ENCODE measurements around the gene PRM1. TPM values are rescaled to one million over a fixed set of nuclear protein-coding genes. Genes with fewer than 3 reads are reported as not detected.

Gene PRM1
- total and polyA plus RNA-seq, 2 of the 13 experiments (the other 11 are each of a cell fraction or from before 2014, with no cell fraction given), result not detected

DNA sequence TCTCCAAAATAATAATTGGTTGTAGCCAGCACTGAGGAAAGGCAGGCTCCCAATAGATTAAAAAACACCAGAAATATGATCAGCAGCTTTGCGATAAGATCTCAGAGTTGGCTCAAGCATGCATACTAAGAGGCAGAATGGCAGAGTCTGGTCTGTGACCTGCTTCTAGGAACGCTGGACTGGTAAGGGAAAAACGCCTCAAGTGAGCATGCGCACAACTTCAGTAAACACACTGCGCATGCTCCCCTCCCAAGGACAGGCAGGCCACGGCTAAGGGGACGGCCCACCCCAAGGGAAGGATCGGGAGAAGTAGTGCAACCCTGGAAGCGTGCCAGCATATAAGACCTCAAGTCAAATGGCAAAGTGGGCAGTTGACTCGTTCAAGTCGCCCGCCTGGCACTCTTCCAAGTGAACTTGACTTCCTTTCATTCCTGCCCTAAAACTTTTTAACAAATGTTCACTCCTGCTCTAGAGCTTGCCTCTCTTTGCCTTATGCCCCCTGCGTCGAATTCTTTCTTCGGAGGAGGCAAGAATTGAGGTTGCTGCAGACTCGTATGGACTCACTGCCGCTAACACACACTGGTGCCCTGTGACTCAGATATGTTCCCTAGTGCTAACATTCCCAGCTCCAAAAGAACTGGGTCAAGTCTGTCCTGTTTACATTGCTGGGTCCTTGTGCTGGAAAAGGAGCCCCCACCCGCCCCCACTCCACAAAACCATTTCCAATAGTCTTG is 22.4 kb upstream of the PRM1 start (continued):
- TF ChIP-seq, protein P1, sequence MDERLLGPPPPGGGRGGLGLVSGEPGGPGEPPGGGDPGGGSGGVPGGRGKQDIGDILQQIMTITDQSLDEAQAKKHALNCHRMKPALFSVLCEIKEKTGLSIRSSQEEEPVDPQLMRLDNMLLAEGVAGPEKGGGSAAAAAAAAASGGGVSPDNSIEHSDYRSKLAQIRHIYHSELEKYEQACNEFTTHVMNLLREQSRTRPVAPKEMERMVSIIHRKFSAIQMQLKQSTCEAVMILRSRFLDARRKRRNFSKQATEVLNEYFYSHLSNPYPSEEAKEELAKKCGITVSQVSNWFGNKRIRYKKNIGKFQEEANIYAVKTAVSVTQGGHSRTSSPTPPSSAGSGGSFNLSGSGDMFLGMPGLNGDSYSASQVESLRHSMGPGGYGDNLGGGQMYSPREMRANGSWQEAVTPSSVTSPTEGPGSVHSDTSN (CRISPR knock-in tag; IDR thresholded peaks at IDR 0.05), result no peak
- TF ChIP-seq PHF21A (CRISPR knock-in tag; IDR thresholded peaks at IDR 0.05) (no peak), HES4 (CRISPR knock-in tag; IDR thresholded peaks at IDR 0.05; ENCODE audit: borderline replicate concordance) (0 out of 2 replicates have a peak, but pooled peaks have one; percentile 51), ZNF543 (CRISPR knock-in tag; IDR thresholded peaks at IDR 0.05) (no peak), SP140L (CRISPR knock-in tag; IDR thresholded peaks at IDR 0.05; ENCODE audit: borderline replicate concordance) (no peak), FLYWCH1 (CRISPR knock-in tag; IDR thresholded peaks at IDR 0.05) (no peak), ZNF782 (CRISPR knock-in tag; IDR thresholded peaks at IDR 0.05; ENCODE audit: borderline replicate concordance) (no peak), ZNF430 (CRISPR knock-in tag; IDR thresholded peaks at IDR 0.05) (no peak), DPF2 (CRISPR knock-in tag; IDR thresholded peaks at IDR 0.05; ENCODE audit: borderline replicate concordance, low read depth) (no peak), ZNF556 (CRISPR knock-in tag; IDR thresholded peaks at IDR 0.05; ENCODE audit: borderline replicate concordance) (peak; percentile 32; the same call in 1 of the 2 replicates), PCBP1 (IDR thresholded peaks at IDR 0.05; ENCODE audit: borderline replicate concordance, low read depth, low read length) (no peak)
- TF ChIP-seq, protein P2, sequence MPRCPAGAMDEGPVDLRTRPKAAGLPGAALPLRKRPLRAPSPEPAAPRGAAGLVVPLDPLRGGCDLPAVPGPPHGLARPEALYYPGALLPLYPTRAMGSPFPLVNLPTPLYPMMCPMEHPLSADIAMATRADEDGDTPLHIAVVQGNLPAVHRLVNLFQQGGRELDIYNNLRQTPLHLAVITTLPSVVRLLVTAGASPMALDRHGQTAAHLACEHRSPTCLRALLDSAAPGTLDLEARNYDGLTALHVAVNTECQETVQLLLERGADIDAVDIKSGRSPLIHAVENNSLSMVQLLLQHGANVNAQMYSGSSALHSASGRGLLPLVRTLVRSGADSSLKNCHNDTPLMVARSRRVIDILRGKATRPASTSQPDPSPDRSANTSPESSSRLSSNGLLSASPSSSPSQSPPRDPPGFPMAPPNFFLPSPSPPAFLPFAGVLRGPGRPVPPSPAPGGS (CRISPR knock-in tag; IDR thresholded peaks at IDR 0.05), result no peak
- TF ChIP-seq, protein P3, sequence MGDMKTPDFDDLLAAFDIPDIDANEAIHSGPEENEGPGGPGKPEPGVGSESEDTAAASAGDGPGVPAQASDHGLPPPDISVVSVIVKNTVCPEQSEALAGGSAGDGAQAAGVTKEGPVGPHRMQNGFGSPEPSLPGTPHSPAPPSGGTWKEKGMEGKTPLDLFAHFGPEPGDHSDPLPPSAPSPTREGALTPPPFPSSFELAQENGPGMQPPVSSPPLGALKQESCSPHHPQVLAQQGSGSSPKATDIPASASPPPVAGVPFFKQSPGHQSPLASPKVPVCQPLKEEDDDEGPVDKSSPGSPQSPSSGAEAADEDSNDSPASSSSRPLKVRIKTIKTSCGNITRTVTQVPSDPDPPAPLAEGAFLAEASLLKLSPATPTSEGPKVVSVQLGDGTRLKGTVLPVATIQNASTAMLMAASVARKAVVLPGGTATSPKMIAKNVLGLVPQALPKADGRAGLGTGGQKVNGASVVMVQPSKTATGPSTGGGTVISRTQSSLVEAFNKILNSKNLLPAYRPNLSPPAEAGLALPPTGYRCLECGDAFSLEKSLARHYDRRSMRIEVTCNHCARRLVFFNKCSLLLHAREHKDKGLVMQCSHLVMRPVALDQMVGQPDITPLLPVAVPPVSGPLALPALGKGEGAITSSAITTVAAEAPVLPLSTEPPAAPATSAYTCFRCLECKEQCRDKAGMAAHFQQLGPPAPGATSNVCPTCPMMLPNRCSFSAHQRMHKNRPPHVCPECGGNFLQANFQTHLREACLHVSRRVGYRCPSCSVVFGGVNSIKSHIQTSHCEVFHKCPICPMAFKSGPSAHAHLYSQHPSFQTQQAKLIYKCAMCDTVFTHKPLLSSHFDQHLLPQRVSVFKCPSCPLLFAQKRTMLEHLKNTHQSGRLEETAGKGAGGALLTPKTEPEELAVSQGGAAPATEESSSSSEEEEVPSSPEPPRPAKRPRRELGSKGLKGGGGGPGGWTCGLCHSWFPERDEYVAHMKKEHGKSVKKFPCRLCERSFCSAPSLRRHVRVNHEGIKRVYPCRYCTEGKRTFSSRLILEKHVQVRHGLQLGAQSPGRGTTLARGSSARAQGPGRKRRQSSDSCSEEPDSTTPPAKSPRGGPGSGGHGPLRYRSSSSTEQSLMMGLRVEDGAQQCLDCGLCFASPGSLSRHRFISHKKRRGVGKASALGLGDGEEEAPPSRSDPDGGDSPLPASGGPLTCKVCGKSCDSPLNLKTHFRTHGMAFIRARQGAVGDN (CRISPR knock-in tag; IDR thresholded peaks at IDR 0.05), result peak; percentile 75
- TF ChIP-seq, protein P4, sequence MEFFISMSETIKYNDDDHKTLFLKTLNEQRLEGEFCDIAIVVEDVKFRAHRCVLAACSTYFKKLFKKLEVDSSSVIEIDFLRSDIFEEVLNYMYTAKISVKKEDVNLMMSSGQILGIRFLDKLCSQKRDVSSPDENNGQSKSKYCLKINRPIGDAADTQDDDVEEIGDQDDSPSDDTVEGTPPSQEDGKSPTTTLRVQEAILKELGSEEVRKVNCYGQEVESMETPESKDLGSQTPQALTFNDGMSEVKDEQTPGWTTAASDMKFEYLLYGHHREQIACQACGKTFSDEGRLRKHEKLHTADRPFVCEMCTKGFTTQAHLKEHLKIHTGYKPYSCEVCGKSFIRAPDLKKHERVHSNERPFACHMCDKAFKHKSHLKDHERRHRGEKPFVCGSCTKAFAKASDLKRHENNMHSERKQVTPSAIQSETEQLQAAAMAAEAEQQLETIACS (CRISPR knock-in tag; IDR thresholded peaks at IDR 0.05), result no peak
- TF ChIP-seq, protein P5, sequence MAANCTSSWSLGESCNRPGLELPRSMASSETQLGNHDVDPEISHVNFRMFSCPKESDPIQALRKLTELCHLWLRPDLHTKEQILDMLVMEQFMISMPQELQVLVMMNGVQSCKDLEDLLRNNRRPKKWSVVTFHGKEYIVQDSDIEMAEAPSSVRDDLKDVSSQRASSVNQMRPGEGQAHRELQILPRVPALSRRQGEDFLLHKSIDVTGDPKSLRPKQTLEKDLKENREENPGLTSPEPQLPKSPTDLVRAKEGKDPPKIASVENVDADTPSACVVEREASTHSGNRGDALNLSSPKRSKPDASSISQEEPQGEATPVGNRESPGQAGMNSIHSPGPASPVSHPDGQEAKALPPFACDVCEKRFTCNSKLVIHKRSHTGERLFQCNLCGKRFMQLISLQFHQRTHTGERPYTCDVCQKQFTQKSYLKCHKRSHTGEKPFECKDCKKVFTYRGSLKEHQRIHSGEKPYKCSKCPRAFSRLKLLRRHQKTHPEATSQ (CRISPR knock-in tag; IDR thresholded peaks at IDR 0.05; ENCODE audit: borderline replicate concordance), result no peak
- TF ChIP-seq, protein P6, sequence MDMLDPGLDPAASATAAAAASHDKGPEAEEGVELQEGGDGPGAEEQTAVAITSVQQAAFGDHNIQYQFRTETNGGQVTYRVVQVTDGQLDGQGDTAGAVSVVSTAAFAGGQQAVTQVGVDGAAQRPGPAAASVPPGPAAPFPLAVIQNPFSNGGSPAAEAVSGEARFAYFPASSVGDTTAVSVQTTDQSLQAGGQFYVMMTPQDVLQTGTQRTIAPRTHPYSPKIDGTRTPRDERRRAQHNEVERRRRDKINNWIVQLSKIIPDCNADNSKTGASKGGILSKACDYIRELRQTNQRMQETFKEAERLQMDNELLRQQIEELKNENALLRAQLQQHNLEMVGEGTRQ (IDR thresholded peaks at IDR 0.05; ENCODE audit: low read depth, low read length), result 0 out of 2 replicates have a peak, but pooled peaks have one; percentile 3
- TF ChIP-seq, protein P6 (CRISPR knock-in tag; IDR thresholded peaks at IDR 0.05; ENCODE audit: borderline replicate concordance), result no peak
